Measurements from ENCODE around the gene ANO3. TPM values are rescaled to one million over a fixed set of nuclear protein-coding genes. Genes with fewer than 3 reads are reported as not detected.

ANO3 gene
- total and polyA plus RNA-seq, 4 donors, result under 0.01 to 2.0 (median 0.40) TPM

DNA sequence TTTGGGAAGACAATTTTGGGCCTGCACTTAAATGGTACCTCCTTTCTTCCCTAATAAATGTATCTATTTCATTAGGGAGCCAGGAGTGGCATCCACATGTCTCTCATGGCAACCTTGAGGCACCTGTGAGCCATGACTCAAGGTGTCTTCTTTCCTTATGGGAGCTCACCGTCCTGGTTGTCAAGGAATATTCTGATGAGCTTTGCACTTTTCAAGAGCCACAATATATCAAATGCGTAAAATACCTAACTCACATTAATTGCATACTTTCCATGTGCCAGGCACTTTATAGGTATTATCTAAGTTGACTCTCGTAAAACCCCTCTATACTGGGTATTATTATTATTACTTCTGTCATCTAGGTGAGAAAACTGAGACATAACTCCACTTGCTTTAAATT is 207.6 kb downstream of the ANO3 start:
- TF ChIP-seq, protein P1, sequence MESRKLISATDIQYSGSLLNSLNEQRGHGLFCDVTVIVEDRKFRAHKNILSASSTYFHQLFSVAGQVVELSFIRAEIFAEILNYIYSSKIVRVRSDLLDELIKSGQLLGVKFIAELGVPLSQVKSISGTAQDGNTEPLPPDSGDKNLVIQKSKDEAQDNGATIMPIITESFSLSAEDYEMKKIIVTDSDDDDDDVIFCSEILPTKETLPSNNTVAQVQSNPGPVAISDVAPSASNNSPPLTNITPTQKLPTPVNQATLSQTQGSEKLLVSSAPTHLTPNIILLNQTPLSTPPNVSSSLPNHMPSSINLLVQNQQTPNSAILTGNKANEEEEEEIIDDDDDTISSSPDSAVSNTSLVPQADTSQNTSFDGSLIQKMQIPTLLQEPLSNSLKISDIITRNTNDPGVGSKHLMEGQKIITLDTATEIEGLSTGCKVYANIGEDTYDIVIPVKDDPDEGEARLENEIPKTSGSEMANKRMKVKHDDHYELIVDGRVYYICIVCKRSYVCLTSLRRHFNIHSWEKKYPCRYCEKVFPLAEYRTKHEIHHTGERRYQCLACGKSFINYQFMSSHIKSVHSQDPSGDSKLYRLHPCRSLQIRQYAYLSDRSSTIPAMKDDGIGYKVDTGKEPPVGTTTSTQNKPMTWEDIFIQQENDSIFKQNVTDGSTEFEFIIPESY (IDR thresholded peaks at IDR 0.05), result no peak
- TF ChIP-seq FOXA2 (IDR thresholded peaks at IDR 0.05) (no peak), RXRA (IDR thresholded peaks at IDR 0.05) (no peak), TAF1 (conservative IDR thresholded peaks at IDR 0.05) (no peak), SP1 (IDR thresholded peaks at IDR 0.05) (no peak), JUND (IDR thresholded peaks at IDR 0.05) (no peak), NR2F2 (IDR thresholded peaks at IDR 0.05) (no peak), GABPA (IDR thresholded peaks at IDR 0.05 in 1 of 2, conservative IDR thresholded peaks at IDR 0.05 in 1 of 2) (no peak), EGR1 (IDR thresholded peaks at IDR 0.05; ENCODE audit: low read depth in 2 of 2) (no peak), FOXA1 (IDR thresholded peaks at IDR 0.05) (no peak), YY1 (IDR thresholded peaks at IDR 0.05) (no peak), HNF4A (conservative IDR thresholded peaks at IDR 0.05) (no peak), RAD21 (IDR thresholded peaks at IDR 0.05) (no peak), HNF4G (IDR thresholded peaks at IDR 0.05) (no peak)
- TF ChIP-seq, protein P2, sequence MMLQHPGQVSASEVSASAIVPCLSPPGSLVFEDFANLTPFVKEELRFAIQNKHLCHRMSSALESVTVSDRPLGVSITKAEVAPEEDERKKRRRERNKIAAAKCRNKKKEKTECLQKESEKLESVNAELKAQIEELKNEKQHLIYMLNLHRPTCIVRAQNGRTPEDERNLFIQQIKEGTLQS (IDR thresholded peaks at IDR 0.05), result no peak
- TF ChIP-seq, protein P3, sequence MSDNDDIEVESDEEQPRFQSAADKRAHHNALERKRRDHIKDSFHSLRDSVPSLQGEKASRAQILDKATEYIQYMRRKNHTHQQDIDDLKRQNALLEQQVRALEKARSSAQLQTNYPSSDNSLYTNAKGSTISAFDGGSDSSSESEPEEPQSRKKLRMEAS (IDR thresholded peaks at IDR 0.05), result no peak
- TF ChIP-seq, protein P4, sequence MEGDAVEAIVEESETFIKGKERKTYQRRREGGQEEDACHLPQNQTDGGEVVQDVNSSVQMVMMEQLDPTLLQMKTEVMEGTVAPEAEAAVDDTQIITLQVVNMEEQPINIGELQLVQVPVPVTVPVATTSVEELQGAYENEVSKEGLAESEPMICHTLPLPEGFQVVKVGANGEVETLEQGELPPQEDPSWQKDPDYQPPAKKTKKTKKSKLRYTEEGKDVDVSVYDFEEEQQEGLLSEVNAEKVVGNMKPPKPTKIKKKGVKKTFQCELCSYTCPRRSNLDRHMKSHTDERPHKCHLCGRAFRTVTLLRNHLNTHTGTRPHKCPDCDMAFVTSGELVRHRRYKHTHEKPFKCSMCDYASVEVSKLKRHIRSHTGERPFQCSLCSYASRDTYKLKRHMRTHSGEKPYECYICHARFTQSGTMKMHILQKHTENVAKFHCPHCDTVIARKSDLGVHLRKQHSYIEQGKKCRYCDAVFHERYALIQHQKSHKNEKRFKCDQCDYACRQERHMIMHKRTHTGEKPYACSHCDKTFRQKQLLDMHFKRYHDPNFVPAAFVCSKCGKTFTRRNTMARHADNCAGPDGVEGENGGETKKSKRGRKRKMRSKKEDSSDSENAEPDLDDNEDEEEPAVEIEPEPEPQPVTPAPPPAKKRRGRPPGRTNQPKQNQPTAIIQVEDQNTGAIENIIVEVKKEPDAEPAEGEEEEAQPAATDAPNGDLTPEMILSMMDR (IDR thresholded peaks at IDR 0.05; ENCODE audit: low read depth, low read length, missing input control), result no peak
- TF ChIP-seq, protein P5, sequence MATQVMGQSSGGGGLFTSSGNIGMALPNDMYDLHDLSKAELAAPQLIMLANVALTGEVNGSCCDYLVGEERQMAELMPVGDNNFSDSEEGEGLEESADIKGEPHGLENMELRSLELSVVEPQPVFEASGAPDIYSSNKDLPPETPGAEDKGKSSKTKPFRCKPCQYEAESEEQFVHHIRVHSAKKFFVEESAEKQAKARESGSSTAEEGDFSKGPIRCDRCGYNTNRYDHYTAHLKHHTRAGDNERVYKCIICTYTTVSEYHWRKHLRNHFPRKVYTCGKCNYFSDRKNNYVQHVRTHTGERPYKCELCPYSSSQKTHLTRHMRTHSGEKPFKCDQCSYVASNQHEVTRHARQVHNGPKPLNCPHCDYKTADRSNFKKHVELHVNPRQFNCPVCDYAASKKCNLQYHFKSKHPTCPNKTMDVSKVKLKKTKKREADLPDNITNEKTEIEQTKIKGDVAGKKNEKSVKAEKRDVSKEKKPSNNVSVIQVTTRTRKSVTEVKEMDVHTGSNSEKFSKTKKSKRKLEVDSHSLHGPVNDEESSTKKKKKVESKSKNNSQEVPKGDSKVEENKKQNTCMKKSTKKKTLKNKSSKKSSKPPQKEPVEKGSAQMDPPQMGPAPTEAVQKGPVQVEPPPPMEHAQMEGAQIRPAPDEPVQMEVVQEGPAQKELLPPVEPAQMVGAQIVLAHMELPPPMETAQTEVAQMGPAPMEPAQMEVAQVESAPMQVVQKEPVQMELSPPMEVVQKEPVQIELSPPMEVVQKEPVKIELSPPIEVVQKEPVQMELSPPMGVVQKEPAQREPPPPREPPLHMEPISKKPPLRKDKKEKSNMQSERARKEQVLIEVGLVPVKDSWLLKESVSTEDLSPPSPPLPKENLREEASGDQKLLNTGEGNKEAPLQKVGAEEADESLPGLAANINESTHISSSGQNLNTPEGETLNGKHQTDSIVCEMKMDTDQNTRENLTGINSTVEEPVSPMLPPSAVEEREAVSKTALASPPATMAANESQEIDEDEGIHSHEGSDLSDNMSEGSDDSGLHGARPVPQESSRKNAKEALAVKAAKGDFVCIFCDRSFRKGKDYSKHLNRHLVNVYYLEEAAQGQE (IDR thresholded peaks at IDR 0.05), result no peak
- Histone ChIP-seq H3K27ac (ENCODE audit: low read depth in 1 of 2, low read length in 2 of 2) (no peak overlapping the region), H3K9me3 (ENCODE audit: control insufficient read depth in 4 of 4, low read length in 3 of 4) (no peaks in the 10 kb centered on the region), H3K4me3 (ENCODE audit: low read depth in 1 of 3, low read length in 3 of 3) (no peak overlapping the region), H3K9ac (ENCODE audit: low read depth in 1 of 2, low read length in 2 of 2) (no peak overlapping the region), H3K36me3 (ENCODE audit: control insufficient read depth in 4 of 4, insufficient read depth in 3 of 4, low read depth in 1 of 4, low read length in 3 of 4) (no peaks in the 10 kb centered on the region), H3K27me3 (ENCODE audit: control insufficient read depth in 4 of 4, insufficient read depth in 4 of 4, low read length in 3 of 4) (no peaks in the 10 kb centered on the region), H3K4me1 (ENCODE audit: control insufficient read depth in 4 of 4, insufficient read depth in 4 of 4, low read length in 3 of 4) (no peaks in the 10 kb centered on the region)
- WGBS, result 82% methylated on average over 3 of the region's 3 CpGs
- no peak for DNase-seq (ENCODE audit: low spot score)
